Muscle of arm (tissue), 12 donors: ENCODE measurements around the gene MAEA. TPM values are rescaled to one million over a fixed set of nuclear protein-coding genes. Genes with fewer than 3 reads are reported as not detected.
"Not testable (repeated sequence)": the region's sequence is repeated elsewhere in the genome, so short reads cannot be mapped to it uniquely, and the experiment has no call there.

Experiments used
- DNase-seq: peaks from one replicate; pipeline ENCODE4 v3.0.0-alpha.2; 2013
- polyA plus RNA-seq, 12 donors: library from polyadenylated mRNA; unstranded; fragments of 120-200 nt; gene quantifications; one replicate each; pipeline ENCODE4 v1.2.1, GENCODE V29; 2013; ENCODE audit not compliant: insufficient read length in 12 of 12

Gene MAEA
- polyA plus RNA-seq, 12 donors = 27.3 to 58.0 (median 35.1) TPM; not detected in 1

DNA sequence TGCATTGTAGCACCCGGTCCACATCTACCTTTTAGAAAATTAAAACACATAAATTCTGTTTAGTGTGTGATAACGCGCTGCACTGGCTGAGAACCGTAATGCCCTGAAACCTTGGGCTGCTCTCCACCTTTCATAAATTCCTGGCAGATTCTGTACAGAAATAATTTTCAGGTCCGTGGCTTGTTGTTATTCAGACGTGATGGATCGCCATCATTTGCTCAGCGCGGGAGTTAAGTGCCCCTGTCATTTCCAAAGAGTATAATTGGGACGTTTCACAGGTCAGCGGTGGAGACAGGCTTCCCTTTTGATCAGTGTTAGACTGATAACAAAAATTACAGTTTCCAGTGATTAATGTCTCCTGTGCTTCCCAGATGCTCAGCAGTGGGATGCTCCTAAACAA, 73.8 kb downstream of the MAEA start:
- DNase-seq = no peak

DNA sequence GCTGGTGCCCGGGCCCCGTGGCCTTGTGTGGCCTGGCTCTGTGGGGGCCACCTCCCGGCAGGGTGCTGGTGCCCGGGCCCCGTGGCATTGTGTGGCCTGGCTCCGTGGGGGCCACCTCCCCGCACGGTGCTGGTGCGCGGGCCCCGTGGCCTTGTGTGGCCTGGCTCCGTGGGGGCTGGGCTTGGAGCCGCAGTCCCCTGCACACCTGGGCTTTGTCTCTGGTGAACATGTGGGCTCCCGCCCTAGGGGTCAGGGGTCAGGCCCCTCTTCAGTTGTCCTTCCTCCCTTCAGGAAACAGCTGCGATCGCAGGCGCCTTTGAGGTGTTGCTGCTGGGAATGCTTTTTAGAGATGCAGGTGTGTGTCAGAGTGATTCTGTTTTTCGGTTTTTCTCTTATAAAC, 74.5 kb downstream of the MAEA start:
- DNase-seq = no peak

DNA sequence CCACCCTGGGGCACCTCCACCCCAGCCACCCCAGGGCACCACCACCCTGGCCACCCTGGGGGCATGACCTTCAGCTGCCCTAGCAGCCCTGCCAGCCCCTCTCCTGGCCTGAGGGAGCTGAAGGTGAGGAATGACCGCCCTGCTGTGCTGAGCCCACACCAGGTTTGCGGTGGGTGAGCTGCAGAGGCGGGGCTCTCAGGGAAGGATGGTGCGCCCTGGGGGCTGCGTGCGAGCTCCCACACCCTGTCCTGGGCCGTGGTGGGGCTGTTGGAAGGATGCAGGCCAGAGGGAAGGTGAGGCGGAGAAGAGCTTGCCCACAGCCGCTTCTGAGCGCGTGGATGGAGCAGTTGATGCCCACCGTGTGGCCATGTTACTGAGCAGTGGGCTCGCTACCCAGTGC, 75.1 kb downstream of the MAEA start:
- DNase-seq = no peak

DNA sequence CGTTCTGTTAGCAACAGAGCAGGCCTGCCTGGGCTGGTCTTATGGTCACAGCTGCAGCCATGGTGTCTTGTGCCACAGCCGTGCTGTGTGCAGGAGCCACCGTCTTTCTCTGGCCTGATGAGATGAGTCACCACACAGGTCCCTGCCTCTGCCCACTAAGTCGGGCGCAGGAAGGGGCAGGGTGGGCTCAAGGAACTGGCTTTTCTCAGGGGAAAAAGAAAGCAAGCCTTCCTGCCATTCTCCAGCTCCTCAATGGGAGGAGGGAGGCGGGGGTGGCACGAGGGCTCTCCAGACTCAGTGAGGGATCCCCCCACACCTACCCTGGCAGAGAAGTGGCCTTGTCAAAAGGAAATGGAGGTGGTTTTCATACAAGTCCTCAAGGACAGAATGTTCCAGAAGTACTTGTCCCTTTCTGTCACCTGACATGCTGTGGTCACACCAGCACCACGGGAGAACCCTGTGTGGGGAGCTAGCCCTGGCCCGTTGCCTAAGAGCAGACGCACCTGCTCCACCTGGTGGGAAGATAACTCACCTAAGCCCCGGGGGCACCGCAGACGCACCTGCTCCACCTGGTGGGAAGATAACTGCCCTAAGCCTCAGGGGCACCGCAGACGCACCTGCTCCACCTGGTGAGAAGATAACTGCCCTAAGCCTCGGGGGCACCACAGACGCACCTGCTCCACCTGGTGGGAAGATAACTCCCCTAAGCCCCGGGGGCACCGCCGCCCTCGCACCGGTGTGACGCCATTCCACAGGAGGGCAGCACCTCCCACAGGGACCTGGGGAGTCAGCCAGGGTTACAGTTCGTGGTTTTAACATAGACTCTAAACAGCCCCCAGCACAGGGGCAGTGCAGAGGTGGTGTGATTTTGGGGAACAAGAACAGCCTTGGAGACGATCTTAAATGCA, 75.8 kb downstream of the MAEA start:
- DNase-seq = no peak

DNA sequence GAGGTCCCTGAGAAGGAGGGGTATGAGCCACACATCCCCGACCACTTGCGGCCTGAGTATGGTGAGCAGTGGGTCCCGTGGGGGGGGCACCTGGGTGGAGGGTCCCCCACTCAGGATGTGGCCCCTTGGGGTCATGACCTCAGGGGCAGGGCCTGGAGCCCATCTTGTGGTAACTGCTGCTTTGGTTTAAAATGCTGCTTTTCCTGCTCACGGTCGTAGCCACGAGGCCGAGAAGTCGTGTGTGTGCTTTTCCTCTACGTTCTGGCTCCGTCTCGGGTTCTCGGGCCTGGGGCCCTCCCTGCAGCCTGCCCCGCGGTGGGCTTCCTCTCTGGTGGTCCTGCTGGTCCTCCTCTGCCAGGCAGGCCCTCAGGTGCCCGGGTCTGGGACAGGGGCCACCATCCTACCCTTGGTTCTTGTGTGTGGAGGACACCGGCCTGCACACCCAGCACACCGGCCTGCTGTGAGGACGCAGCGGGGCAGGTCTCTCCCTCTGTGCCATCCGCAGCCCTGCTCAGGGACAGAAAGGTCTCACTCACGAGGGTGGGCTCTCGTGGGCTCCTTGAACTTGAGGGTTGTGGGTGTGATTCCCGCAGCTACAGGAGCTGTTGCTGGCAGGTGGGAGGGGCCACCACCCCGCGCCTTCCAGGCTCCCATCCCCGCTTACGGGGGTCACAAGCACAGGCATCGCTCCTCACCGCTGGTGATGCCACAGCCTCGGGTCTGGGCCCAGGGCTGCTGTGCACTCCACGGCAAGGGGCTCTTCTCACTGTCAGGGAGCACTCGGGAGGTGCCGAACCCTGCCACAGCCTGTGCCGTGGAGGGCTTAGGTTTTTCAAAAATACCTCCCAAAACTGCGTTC, 76.9 kb downstream of the MAEA start:
- DNase-seq = no peak

DNA sequence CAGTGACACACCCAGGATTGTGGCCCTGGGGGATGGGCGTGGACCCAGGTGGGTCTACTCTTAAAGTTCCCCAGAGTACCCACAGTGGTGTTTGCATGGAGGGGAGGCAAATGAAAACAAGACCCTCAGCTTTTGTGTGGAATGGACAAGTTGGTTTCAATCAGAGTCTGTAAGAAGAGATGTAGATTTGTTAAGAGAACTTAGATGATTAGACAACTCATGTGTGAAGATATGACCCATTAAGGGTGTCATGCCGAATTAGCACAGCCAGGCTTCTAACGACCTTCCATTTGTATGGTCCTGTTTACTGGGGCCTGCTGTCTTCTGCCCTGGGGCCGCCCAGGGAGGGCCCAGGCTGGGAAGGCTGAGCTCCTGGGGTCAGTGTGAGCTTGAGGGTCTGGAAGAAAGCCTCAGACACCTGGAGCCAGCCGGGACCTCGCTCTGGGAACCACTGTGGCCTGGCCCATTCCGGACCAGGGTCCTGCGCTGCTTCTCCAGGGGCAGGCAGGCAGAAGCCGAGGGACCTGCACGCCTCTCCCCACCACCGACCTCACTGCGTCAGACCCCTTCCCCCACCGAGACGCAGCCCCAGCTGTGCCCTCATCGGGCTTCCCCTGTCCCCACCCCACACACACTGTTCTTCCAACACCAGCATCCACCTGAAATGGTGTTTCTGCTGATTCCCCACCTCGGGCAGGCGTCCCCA, 77.7 kb downstream of the MAEA start:
- no peak for DNase-seq

DNA sequence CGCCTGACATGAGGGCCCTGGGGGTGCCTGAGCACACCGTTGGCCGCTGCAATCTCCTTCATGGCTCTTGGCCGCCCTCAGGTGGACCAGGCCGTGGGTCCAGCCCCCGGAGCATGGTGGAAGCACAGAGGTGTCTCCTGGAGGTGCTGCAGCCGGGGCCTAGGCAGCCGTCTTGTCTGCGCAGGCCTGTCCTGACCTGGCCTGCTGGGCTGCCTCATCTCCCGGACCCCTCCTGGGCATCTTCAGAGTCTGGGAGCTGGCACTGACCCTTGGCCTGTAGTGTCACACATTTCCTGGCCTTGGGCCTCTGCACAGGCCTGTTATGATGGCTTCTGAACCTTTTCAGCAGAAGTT, 78.2 kb downstream of the MAEA start:
- DNase-seq = no peak

DNA sequence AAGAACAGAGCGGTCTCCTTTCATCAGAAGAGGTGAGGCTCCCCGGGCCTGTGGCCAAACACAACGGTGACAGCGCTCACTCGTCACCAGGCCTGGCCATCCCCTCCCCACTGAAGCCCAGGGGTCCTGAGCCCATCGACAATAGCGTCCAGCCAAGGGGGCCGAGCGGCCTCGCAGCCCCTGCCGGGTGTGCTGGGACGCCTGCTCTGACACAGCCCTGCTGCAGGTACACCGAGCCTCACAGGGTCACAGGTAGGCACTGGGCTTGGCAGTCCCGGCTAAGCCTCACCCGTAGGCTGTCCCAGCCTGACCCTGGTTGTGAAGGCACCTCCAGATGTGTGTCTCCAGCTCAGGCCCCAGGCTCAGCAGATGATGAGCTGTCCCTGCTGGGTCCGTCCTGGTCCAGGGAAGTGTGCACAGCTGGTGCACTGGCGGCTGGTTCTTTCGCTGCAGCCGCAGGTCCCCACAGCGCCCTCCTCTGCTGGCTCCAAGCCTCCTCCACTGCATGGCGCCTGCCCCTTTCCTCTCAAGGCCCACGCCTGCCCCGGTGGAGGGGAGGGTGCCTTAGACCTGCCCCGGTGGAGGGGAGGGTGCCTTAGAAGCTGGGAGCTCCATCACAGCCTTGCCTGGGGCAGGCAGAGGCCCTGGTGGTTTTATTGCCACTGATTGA, 78.9 kb downstream of the MAEA start:
- DNase-seq = no peak

DNA sequence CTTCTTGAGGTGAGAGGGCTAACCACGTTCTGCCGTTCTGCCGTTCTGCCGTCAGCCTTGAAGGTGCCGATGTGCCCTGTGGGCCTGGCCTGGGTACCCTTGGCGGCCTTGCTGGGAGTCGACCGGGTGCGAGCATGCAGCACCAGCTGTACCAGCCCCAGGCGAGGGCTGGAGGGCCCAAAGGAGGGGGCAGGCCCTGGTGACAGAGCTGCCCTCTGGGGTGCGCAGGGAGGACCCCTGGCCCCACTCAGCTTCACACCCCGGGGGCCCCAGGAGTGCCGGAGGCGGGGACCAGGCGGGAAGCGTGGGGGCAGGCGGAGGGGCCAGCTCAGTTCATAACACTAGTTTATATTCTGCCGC, 79.4 kb downstream of the MAEA start:
- no peak for DNase-seq

DNA sequence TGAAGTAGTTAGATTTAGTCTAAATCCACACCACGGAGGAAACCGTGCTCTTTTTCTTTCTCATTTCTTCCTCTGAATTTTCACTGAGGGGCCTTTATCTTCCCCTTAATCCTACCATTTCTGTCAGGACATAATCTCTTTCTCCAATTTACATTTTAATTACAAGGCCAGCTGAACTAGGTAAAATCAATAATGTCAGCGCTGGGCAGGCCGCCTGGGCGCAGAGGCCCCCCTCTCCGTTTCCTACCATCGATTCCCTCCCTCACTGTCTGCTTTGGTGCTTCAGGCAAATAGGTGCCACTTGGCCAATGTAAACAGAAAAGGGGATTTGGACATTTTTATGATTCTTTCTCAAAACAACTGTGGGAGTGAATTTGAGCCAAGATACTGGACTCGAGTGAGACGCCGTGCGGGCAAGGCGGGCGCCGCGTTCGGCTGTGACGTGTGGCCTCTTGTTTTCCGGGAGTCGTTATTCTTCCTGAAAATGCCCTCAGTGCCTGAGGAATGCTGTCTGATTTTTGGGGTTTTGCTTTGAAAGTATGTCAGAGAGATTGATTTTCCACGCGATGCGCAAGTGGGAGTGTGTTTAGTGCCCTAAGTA, 79.9 kb downstream of the MAEA start:
- no peak for DNase-seq

DNA sequence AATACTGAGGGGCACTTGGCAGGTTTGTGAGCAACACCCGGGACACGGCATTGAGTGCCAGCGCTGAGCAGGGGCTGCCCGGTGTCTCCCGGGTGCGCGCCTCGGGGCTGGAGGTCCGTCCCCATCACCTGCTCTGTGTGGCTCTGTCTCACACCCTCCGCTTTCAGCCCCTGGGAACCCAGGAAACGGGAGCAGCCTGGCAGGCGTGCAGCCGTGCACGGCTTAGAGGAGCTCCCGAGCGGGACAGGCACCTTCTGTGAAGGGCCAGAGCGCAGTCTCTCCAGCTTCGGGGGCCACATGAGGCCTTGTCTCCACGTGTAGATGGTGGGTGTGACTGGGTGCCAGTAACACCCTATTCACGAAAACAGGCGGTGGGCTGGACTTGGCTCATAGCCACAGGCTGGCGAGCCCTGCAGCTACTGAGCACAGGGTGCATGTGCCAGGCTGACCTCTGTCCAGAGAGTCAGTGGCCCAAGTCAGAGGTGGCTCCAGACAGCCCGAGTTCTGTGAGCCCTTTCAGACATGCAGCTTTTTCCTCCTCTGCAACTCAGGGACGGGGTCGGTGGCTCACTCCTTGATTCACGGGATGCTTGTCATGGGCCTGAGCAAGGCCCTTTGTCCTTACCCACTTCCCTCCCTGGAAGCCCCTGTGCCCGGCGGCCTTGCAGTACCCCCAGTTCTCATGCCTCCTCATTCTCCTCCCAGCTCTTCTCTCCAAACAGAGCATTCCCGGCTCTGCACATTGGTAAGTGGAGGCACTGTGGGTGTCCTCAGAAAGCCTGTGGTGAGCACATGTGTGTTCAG, 80.8 kb downstream of the MAEA start:
- DNase-seq = no peak

DNA sequence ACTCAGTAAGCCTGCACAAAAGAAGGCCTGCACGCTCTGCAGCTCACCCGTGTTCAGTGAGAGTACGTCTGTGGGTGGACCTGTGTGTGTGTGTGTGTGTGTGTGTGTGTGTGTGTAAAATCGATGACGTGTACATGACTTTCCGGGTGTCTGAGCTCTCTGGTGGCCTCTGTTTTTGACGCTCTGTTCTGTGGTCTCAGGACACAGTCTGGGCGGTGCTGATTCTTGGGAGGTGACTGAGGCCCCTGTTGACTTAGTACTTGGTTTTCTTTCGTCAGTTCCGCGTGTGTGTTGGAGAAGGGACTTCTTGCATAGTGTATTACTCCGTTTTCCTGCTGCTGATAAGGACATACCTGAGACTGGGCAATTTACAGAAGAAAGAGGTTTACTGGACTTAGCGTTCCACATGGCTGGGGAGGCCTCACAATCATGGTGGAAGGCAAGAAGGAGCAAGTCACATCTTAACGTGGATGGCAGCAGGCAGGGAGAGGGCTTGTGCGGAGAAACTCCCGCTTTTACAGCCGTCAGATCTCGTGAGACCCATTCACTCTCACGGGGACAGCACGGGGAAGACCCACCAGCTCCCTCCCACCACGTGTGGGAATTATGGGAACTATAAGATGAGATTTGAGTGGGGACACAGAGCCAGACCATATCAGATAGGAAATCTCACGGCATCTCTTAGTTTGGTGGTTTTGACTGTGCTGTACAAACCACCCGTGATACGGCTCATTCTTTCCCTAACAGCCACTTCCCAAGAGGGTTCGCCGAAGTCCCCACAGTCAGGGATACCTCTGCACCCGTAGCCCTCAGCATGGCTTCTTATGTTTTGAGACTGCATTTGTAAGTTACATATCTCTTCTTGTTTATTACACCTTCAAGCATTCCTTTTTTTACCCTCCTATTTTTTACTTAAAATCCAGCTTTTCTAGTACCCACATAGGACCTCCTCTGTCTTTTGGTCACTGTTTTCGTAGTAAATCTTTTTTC, 81.8 kb downstream of the MAEA start:
- DNase-seq = no peak

DNA sequence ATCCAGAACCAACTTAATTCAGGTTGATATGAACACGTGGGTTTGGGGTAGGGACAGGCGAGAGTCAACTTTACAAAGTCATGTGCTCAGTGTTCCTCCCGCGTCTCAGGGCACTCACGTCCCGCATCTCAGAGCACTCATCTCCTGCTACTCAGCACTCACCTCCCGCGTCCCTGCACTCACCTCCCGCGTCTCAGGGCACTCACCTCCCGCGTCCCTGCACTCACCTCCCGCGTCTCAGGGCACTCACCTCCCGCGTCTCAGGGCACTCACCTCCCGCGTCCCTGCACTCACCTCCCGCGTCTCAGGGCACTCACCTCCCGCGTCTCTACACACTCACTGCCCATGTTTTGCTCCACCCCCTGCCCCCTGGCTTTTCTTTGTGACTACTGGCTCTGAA, 82.9 kb downstream of the MAEA start:
- DNase-seq = not testable (repeated sequence)

DNA sequence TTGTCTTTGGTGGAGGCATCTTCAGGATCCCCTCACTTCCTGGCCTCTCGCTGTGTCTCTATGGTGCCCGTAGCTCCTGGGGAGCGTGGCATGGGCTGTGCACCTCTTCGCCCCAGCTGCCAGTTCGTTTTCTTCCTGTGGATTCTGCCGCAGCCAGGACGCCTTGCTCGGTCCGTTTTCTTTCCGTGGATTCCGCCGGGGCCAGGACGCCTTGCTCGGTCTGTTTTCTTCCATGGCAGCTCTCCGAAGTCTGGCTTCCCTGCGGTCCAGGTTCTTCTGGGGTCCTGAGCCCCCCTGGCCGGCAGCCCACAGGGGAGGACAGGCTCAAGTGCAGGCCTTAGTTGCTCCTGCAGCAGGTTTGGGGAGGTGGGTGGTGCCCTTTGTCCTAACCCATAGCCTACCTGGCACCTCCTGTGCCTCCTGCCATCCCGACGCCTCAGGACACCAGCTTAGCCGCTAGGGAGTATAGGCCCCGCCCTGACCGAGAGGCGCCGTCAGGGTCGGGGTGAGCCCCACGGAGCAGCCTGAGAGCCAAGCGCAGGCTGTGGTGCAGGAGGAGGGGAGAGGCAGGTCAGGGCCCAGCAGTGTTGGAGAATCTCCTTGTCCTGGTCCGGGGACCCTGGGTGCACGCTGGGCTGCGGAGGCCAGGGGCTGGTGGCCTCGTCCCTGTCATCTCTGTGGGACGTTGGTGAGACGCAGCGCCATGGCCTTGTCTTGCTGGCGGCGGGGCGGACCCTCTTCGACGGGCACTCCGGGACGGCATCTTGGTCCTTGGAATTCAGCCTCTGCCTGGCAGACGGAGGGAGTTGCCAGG, 84.4 kb downstream of the MAEA start:
- DNase-seq = no peak

DNA sequence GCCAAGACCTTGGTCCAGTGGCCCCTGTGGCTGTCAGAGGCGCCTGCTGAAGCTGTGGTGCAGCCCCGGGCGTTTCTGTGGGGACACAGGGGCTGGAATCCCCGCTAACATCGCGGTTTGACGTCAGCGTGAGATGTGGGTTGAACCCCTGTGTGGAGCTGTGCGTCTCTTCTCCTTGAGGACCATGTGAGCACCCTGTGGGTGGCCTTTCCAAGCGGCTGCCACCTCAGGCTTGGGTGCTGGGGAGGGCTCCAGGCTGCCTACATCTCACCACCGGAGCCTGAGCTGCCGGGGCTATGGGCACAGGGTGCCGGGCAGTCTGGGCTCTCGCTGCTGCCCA, 85.0 kb downstream of the MAEA start:
- DNase-seq = no peak

DNA sequence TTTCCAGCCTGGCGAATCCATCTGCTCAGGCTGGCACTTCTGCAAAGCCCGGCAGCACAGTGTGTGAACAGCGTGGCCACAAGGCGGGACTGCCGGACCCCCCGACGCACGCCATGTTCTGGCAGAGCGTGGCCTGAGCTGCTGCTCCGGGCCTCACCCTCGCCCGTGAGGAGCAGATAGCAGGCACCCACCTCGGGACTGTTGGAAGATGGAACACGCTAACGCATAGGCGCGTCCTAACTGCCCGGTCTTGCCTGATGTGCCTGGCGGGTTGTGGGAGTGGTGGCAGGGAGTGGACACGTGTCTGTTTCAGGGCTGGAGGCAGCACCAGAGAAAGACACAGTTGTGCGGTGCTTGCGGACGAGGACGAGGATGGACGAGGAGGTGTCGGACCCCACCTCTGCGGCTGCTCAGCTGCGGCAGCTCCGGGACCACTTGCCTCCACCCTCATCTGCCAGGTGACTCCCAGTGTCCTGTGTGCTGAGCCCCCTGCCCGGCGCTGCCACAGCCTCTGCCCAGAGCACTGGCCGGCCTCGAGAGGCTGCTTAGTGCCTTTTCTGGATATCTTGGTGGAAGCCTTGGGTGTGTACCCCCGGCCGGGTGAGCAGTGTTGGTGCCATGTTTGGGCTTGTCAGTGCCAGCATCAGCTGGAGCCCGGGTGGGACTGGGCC, 85.5 kb downstream of the MAEA start:
- no peak for DNase-seq

DNA sequence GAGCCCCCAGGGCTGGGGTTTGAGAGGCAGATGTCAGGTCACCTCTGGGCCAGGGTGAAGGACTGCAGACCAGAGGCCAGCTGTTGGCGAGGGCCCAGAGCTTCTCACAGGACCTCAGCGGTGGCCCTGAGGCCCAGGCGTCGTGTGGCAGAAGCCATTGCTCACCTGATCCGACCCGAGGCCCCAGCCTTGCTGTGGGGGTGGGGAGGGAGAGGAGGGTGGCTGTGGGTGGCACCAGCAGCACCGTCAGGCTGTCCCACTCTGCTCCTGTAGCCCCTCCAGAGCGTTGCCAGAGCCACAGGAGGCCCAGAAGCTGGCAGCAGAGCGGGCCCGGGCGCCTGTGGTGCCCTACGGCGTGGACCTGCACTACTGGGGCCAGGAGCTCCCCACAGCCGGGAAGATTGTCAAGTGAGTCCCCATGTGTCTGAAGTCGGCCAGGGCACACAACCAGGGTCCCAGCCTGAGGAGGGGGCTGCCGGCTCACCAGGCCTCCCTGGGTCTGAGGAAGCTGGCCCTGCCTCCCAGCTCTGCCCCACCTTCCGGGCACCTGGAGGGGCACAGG, 86.2 kb downstream of the MAEA start:
- DNase-seq = no peak

DNA sequence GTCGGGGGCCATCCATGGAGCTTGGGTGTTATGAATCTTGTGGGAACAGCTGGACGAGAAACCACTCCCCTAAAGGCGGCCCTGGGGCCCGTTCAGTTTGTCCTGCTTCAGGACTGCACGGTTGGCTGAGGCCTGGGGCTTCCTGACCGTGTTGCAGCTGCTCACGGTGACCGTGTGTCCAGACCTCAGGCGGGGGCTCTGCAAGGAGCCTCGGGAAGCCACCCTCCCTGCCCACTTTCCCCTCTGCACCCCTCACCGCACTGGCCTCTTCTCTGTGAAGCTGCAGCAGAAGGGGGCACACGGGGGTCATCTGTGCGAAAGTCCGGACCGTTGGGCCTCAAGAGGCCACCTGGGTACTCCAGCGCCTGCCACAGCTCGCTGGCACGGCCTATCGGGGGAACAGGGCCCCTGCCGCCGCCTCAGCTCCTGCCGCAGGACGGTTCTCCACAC, 86.7 kb downstream of the MAEA start:
- no peak for DNase-seq
